Left lobe of liver (tissue), 2 donors: ENCODE measurements around the gene CDKAL1. TPM values are rescaled to one million over a fixed set of nuclear protein-coding genes. Genes with fewer than 3 reads are reported as not detected.
"Not testable (repeated sequence)": the region's sequence is repeated elsewhere in the genome, so short reads cannot be mapped to it uniquely, and the experiment has no call there.

Experiments used
- ATAC-seq: fragments of 200-7000 bp; cut with Tn5 transposase; one replicate; pipeline ENCODE4 v1.9.1; 2020; ENCODE audit warnings: mild to moderate bottlenecking, moderate library complexity
- DNase-seq: peaks from one replicate; pipeline ENCODE4 v3.0.0-alpha.2; 2020; ENCODE audit warnings: low spot score
- total RNA-seq: library from RNA; stranded (reverse); gene quantifications from one replicate; pipeline ENCODE4 v1.2.1, GENCODE V29; 2021
- donor health status: DM: no; HTN: no; CAD: no; lungs with moderate emphysema.
- donor health status: DM: no; HTN: yes; CAD: no.

CDKAL1 gene
- total RNA-seq, 1 donor from 2014 or later = 5.1 TPM

DNA sequence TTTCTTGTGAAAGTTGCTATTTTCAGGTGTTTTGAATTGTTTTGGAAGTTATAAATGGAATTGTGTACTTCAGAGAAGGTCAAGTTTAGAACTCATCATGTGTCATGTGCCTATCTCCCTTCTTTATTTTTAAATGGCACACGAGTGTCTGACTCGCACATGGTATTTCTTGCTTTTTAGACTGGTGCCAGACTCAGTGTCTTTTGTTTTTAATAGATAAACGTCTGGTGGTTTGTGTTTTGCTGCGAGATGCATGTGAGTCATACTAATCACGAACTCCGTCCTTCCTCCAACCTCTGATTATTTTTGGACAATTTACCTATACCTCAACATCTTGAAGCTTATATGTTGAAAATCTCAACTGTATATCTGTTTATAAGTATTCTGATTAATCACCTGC lies 292.1 kb downstream of the CDKAL1 start:
- no peak for ATAC-seq
- DNase-seq = no peak

DNA sequence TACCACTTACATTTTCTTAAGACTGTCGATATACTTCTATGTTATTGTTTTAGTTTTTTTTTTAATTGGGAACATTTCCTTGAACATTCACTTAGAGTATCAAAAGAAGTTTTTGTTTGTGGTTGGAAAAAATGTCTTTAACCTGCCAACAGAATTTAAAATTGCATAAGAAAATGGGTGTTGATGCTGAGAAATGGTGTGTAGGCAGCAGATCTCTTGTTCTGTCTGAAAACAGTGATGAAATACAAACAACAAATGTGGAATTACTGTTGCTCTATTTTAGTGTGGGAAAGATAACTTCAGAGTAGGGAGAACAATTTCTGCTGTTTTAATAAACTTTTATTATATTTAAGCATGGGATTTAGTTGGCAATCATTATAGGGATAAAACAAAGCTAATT lies 293.5 kb downstream of the CDKAL1 start:
- DNase-seq = no peak
- peak; percentile 29 for ATAC-seq

GRCh38 chr6:20830576-20830975 lies 296.3 kb downstream of the CDKAL1 start:
- no peak for ATAC-seq
- no peak for DNase-seq

GRCh38 chr6:20831251-20831650 lies 297.0 kb downstream of the CDKAL1 start:
- ATAC-seq, DNase-seq: not testable (repeated sequence)

DNA sequence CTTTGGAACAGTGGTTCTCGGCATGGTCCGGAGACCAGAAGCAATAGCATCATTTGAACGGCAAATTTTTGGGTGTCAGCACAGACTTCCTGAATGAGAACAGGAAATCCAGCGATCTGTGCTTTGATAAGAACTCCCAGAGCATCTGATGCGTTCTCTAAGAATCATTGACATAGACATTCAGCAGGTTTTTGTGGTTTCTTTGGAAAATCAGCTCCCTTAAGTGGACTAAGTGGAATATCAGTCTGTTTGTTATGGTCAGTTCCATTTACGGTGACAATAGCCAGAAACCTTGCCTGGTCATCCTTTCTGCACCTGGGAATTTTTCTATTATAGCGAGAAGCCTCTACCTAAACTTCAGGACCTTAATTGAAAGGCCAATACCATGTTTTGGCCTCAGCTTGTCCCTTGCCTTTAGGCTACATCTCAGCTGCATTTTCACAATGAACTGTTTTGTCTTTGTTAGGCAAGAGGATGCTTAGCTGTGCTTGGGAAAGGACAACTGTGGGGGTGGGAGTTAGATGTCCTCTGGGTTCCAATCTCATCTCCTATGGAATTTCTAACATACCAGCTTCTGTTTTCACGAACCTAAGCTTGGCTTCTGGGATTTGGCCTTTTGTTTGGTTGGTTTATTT lies 299.7 kb downstream of the CDKAL1 start:
- no peak for DNase-seq
- no peak for ATAC-seq

- no peak for ATAC-seq
- DNase-seq = no peak
These were observed 301.2 kb downstream of the CDKAL1 start for GRCh38 chr6:20835315-20836010.

DNA sequence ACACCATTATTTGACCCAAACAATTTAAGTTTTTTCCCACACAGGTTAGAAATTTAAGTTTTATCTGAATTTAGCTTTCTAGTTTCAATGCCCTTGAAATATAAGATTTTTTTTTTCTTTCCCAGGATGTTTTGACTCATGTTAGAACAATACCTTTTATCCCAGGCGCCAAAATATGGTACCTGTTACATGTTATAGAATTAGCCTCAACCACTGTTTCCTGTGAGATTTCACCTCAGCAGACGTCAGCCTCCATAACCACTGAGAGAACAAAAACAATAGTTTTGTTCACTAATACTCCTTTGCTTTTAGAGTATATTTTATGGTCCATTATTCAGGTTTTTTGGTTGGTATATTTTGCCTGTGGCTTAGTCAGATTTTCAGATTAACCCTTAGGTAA lies 302.9 kb downstream of the CDKAL1 start:
- DNase-seq = no peak
- ATAC-seq = no peak

- ATAC-seq (no peak), DNase-seq (no peak)
These were observed 303.9 kb downstream of the CDKAL1 start for GRCh38 chr6:20838113-20838512.

DNA sequence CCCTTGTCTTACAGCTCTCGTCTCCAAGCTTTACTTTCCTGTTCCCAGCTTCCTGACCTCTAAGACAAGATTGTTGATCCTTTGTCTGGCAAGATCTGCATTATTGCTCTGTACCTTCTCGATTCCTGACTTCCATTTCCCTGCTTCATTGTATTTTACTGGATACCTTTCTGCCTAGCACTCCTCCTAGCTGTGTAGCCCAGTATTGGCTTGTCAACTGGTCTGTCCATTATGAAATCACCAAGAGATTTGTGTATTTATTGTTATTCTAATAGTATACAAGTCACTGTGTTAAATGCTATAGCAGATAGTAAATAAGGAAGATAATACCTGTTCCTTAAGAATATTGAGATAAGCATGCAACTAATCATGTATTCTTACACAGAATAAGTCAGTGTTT lies 305.4 kb downstream of the CDKAL1 start:
- DNase-seq = no peak
- no peak for ATAC-seq

DNA sequence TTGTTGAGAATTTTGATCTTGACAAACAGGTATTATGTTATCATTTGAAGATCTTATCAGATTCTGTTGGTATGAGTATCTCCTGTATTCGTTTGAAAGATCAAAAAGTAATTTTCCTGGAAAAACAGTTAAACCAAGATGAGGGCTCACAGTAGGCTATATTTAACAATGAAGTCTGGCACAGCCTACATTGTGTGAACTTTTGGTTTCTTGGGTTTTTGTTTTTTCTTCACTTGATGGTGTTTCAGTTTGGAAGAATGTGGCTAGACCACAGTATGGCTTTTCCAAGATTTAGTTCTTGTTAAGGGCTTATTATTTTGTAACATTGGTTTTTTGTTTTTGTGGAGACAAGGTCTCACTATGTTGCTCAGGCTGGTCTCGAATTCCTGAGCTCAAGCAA lies 306.4 kb downstream of the CDKAL1 start:
- no peak for DNase-seq
- no peak for ATAC-seq

GRCh38 chr6:20841806-20842205 lies 307.5 kb downstream of the CDKAL1 start:
- no peak for ATAC-seq
- no peak for DNase-seq

DNA sequence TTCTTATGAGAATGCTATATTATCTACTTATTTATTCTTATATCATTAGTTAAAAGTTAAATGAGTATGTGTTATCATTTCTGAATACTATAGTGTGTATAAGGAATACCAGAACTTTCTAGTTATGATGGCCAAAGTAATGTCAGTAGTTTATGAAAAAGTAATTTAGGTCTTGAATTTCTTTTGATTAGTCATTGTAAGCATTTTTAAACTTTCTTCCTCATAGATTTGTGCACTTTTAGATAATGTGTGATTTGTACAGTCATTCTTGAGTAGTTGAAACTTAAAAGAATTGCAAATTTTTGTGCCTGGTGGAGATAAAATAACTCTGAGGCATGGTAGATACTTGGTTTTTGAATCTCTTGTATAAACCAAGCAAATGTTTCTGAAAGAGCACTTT lies 311.3 kb downstream of the CDKAL1 start:
- no peak for ATAC-seq
- DNase-seq = no peak

DNA sequence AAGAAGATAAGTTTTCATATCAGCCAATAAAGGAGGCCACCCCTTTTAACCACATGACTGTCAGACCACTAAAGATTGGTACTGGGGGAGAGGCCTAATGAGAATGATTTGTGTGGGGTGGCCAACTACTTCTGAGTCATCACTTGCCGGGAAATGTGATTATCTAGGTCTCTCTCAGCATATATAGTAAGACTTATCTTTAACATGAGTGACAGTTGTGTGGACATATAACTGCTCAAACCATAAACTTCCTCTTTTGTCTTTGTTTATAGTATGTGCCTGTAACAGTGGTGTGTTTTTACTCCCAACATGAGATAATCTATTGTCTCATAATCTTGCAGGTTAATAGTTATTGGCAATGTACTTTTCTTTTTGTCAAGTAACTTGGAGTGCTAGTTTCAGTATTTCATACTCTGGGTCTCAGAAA lies 312.4 kb downstream of the CDKAL1 start:
- no peak for ATAC-seq

GRCh38 chr6:20847904-20848303 lies 313.6 kb downstream of the CDKAL1 start:
- ATAC-seq (peak; percentile 57), DNase-seq (no peak)

More for the DNA sequence above, 312.4 kb downstream of the CDKAL1 start:
- no peak for DNase-seq

- DNase-seq = no peak
- ATAC-seq = no peak
These were observed 316.6 kb downstream of the CDKAL1 start for GRCh38 chr6:20850686-20851416.

GRCh38 chr6:20851795-20852194 lies 317.5 kb downstream of the CDKAL1 start:
- ATAC-seq (no peak), DNase-seq (no peak)

- ATAC-seq (no peak), DNase-seq (no peak)
These were observed 319.6 kb downstream of the CDKAL1 start for GRCh38 chr6:20853828-20854227.

- ATAC-seq (peak; percentile 96), DNase-seq (peak; percentile 49)
These were observed 322.5 kb downstream of the CDKAL1 start for GRCh38 chr6:20856681-20857288.

DNA sequence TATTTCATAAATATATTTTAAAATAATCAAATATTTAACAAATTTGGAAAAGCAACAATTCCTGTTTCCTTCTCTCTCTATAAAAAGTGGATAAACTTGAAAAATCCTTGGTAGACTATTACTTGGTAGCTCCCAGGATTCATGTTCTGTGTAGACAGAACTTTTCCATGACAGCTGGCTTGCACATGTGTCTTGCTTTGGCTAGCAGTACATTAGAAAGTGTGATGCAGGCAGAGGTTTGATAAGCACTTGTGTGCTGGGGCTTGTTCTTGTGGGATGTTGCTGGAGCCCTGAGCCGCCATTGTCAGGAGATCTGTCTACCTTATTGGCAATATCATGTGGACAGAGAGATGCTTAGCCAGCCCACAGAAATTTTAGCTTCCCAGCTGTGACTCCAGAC lies 327.2 kb downstream of the CDKAL1 start:
- DNase-seq (no peak), ATAC-seq (no peak)

- ATAC-seq = peak; percentile 96
- DNase-seq = no peak
These were observed 331.8 kb downstream of the CDKAL1 start for GRCh38 chr6:20866036-20866435.

- no peak for DNase-seq
- ATAC-seq = no peak
These were observed 332.9 kb downstream of the CDKAL1 start for GRCh38 chr6:20866935-20867703.
